CD8-positive, alpha-beta memory T cell (primary cell): ENCODE results near the gene PIK3IP1. TPM values are rescaled to one million over a fixed set of nuclear protein-coding genes. Genes with fewer than 3 reads are reported as not detected.
"Not testable (repeated sequence)": the region's sequence is repeated elsewhere in the genome, so short reads cannot be mapped to it uniquely, and the experiment has no call there.

Experiments used
- CTCF ChIA-PET: fragments of 350-600 bp; sonication (Branson Sonifier 250); formaldehyde crosslinking; loops from one replicate; lab custom pipeline; 2021; ENCODE audit warnings: antibody characterized with exemption; lab: Charles Lee
- POLR2A ChIA-PET: fragments of 350-600 bp; sonication (Branson Sonifier 250); formaldehyde crosslinking; loops from one replicate; lab custom pipeline; 2021; ENCODE audit warnings: antibody characterized with exemption; lab: Charles Lee
- DNase-seq, 5 donors: peaks; one replicate each; pipeline versions ENCODE4 v3.0.0 to v3.0.0-alpha.2; 2020 to 2022; ENCODE audit warnings: mixed read lengths in 1 of 5
- H3K27ac ChIP-seq: one replicate; pipeline ENCODE4 v1.7.0; 2013; ENCODE audit warnings: low read depth, mild to moderate bottlenecking, low read length, moderate library complexity
- H3K27me3 ChIP-seq: 2 replicates; pipeline ENCODE4 v1.7.0; 2013; ENCODE audit warnings: low read length, mild to moderate bottlenecking; ENCODE audit not compliant: insufficient read depth, poor library complexity, severe bottlenecking
- H3K36me3 ChIP-seq: 2 replicates; pipeline ENCODE4 v1.7.0; 2013; ENCODE audit warnings: mild to moderate bottlenecking, low read length, moderate library complexity; ENCODE audit not compliant: insufficient read depth
- H3K4me1 ChIP-seq: 2 replicates; pipeline ENCODE4 v1.7.0; 2013; ENCODE audit warnings: mild to moderate bottlenecking, low read length, moderate library complexity; ENCODE audit not compliant: insufficient read depth
- H3K4me3 ChIP-seq: 2 replicates; pipeline ENCODE4 v1.7.0; 2013; ENCODE audit warnings: mild to moderate bottlenecking, low read length
- H3K9me3 ChIP-seq: 2 replicates; pipeline ENCODE4 v1.7.0; 2013; ENCODE audit warnings: mild to moderate bottlenecking, low read length
- H3K27ac Mint-ChIP-seq, 8 donors: one replicate each; pipeline ENCODE4 v1.8.0; 2020 to 2021; ENCODE audit warnings: mixed read lengths in 8 of 8, mild to moderate bottlenecking in 6 of 8, inconsistent platforms in 3 of 8, moderate library complexity in 3 of 8
- H3K27me3 Mint-ChIP-seq, 2 donors: one replicate each; pipeline ENCODE4 v1.8.0; 2020 to 2021; ENCODE audit warnings: mixed read lengths in 2 of 2, mild to moderate bottlenecking in 1 of 2, moderate library complexity in 1 of 2
- H3K36me3 Mint-ChIP-seq, 3 donors: one replicate each; pipeline ENCODE4 v1.8.0; 2020 to 2021; ENCODE audit warnings: mixed read lengths in 3 of 3, inconsistent platforms in 1 of 3, mild to moderate bottlenecking in 1 of 3
- H3K4me1 Mint-ChIP-seq, 3 donors: one replicate each; pipeline ENCODE4 v1.8.0; 2020 to 2021; ENCODE audit warnings: mixed read lengths in 3 of 3, inconsistent platforms in 1 of 3, mild to moderate bottlenecking in 1 of 3
- H3K4me3 Mint-ChIP-seq, 7 donors: one replicate each; pipeline ENCODE4 v1.8.0; 2020 to 2021; ENCODE audit warnings: mixed read lengths in 7 of 7, mild to moderate bottlenecking in 6 of 7, moderate library complexity in 4 of 7, inconsistent platforms in 2 of 7
- H3K9me3 Mint-ChIP-seq, 5 donors: one replicate each; pipeline ENCODE4 v1.8.0; 2020 to 2022; ENCODE audit warnings: mixed read lengths in 5 of 5, mild to moderate bottlenecking in 3 of 5, moderate library complexity in 2 of 5, inconsistent platforms in 1 of 5
- polyA plus RNA-seq: library from polyadenylated mRNA; unstranded; fragments of 300-500 nt; fragmentation: Illumina TruSeq; gene quantifications from one replicate; pipeline ENCODE4 v1.2.3, GENCODE V29; 2021
- total RNA-seq, 2 experiments: library from RNA; stranded (reverse); gene quantifications; one replicate each; pipeline ENCODE4 v1.2.3, GENCODE V29; 2021

The PIK3IP1 gene
- total and polyA plus RNA-seq, 3 experiments from 2014 or later: 32.2 to 350 (median 35.3) TPM

DNA sequence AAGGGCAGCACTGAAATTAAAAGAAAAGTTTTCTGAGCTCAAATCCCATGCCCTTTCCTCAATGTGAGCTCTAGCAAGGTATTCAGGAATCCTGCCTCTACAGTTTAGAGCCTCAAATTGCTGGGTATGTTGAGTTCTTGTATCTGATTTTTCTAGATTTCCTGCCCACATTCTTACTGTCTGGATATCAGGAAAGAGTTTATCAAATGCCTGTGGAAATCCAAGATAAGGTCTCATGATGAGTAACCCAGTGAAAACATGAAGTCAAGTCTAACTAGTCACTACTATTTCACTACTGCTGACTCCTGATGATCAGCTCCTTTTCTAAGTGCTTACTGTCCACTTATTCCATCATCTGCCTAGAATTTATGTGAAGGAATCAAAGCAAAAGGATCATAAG is 50.4 kb downstream of the PIK3IP1 start:
- H3K9me3 Mint-ChIP-seq: no peaks in the 10 kb centered on the region
- H3K9me3 ChIP-seq: no peaks in the 10 kb centered on the region
- H3K27ac ChIP-seq: no peak overlapping the region
- no peak for DNase-seq
- no peaks in the 10 kb centered on the region for H3K27me3 Mint-ChIP-seq
- no peaks in the 10 kb centered on the region for H3K4me1 ChIP-seq
- peaks cover 0 to 14% (median 14%) of the 10 kb centered on the region in 3 donors for H3K36me3 Mint-ChIP-seq
- H3K27ac Mint-ChIP-seq: peak overlapping the region in 1 of 8 donors; percentile 12
- ChIA-PET POLR2A (no interaction called here), CTCF (interaction anchor here (0.9 to 1.4 kb wide), 3 partner anchors 9 to 18 kb away, joined by 3 read pairs; no protein-coding TSS in a partner anchor)
- no peaks in the 10 kb centered on the region for H3K27me3 ChIP-seq
- no peaks in the 10 kb centered on the region for H3K36me3 ChIP-seq
- H3K4me3 ChIP-seq: no peak overlapping the region
- H3K4me3 Mint-ChIP-seq: no peak overlapping the region
- H3K4me1 Mint-ChIP-seq: peaks cover 6 to 40% (median 34%) of the 10 kb centered on the region in 3 donors

DNA sequence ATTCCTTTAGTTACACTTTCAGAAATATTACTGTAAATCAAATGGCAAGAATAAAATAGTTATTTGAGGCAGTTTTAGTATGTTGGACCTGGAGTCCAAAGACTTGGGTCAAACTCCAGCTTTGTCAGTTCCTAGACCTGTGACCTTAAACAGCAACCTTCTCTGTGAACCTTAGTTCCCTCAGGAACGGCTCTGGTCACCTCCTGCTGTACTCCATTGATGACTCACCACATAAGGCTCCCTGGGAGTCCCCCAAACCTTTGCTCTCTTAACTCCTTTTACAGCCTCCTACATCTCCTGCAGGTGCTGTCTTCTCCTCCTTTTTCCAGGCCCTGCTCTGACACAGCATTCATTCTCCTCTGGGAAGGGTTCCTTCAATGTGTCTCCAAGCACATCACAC is 51.1 kb downstream of the PIK3IP1 start:
- Mint-ChIP-seq H3K36me3 (peaks cover 0 to 14% (median 14%) of the 10 kb centered on the region in 3 donors), H3K27ac (peak overlapping the region in 3 of 8 donors; percentile 16 to 69 (median 22)), H3K9me3 (no peaks in the 10 kb centered on the region), H3K4me3 (no peak overlapping the region), H3K4me1 (peaks cover 3 to 36% (median 30%) of the 10 kb centered on the region in 3 donors), H3K27me3 (no peaks in the 10 kb centered on the region)
- Histone ChIP-seq H3K36me3 (no peaks in the 10 kb centered on the region), H3K4me3 (no peak overlapping the region), H3K9me3 (no peaks in the 10 kb centered on the region), H3K4me1 (no peaks in the 10 kb centered on the region), H3K27me3 (no peaks in the 10 kb centered on the region), H3K27ac (no peak overlapping the region)
- DNase-seq: no peak
- CTCF ChIA-PET: interaction anchor here (0.9 kb wide), 1 partner anchor 18 kb away, joined by 3 read pairs; no protein-coding TSS in a partner anchor
- POLR2A ChIA-PET: no interaction called here

DNA sequence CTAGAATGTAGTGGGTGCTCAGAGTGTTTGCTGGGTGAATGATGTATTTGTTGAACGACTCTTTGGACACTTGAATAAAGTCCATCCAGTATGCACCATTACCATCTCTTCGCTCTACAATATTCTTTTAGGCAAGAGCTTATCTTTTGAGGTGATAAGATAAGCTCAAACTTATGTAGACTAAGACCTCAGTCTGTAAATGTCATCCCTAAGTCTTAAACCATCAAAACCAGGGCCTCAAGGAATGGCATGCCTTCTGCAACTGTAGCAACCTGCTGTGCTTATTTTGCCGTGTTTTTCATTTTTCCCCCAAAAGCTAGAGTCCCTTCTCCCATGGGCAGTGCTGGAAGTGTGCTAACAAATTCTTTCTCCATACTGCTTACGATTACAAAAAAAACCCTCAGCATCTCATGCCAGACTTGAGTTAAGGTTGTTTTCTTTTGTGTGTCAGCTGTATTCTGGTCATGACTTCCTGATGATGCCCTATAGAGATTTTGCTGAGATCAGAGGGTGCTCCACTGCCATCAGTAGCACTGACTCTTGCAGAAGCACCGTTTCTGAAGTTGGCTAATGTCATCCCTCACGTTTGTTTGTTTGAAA is 52.4 kb downstream of the PIK3IP1 start:
- H3K36me3 ChIP-seq: no peaks in the 10 kb centered on the region
- Mint-ChIP-seq H3K36me3 (peaks cover 0 to 16% (median 15%) of the 10 kb centered on the region in 3 donors), H3K27me3 (no peaks in the 10 kb centered on the region), H3K4me3 (no peak overlapping the region), H3K27ac (peak overlapping the region in 2 of 8 donors; percentile 39 to 68), H3K9me3 (no peaks in the 10 kb centered on the region), H3K4me1 (peaks cover 2 to 39% (median 24%) of the 10 kb centered on the region in 3 donors)
- no peaks in the 10 kb centered on the region for H3K27me3 ChIP-seq
- DNase-seq: no peak
- no peak overlapping the region for H3K4me3 ChIP-seq
- H3K9me3 ChIP-seq: no peaks in the 10 kb centered on the region
- H3K4me1 ChIP-seq: no peaks in the 10 kb centered on the region
- no peak overlapping the region for H3K27ac ChIP-seq
- ChIA-PET POLR2A (no interaction called here), CTCF (interaction anchor here (0.8 to 1.6 kb wide), 2 partner anchors 28 to 32 kb away, joined by 3 read pairs; partner anchors contain the start of gene LIMK2)

GRCh38 chr22:31238057-31238456 is 54.2 kb downstream of the PIK3IP1 start:
- Mint-ChIP-seq H3K4me1 (peaks cover 5 to 35% (median 10%) of the 10 kb centered on the region in 3 donors), H3K4me3 (no peak overlapping the region), H3K27me3 (no peaks in the 10 kb centered on the region), H3K9me3 (no peaks in the 10 kb centered on the region), H3K27ac (peak overlapping the region in 1 of 8 donors; percentile 64), H3K36me3 (peaks cover 0 to 19% (median 18%) of the 10 kb centered on the region in 3 donors)
- DNase-seq: no peak
- no peaks in the 10 kb centered on the region for H3K27me3 ChIP-seq
- ChIA-PET POLR2A (no interaction called here), CTCF (no interaction called here)
- peaks cover under 1% of the 10 kb centered on the region for H3K4me1 ChIP-seq
- H3K9me3 ChIP-seq: no peaks in the 10 kb centered on the region
- H3K4me3 ChIP-seq: no peak overlapping the region
- H3K36me3 ChIP-seq: peaks cover under 1% of the 10 kb centered on the region
- no peak overlapping the region for H3K27ac ChIP-seq

GRCh38 chr22:31236044-31236443 is 56.2 kb downstream of the PIK3IP1 start:
- Mint-ChIP-seq H3K27ac (peak overlapping the region in 2 of 8 donors; percentile 51 to 93), H3K4me1 (peaks cover 10 to 28% (median 14%) of the 10 kb centered on the region in 3 donors), H3K36me3 (peaks cover 0 to 16% (median 12%) of the 10 kb centered on the region in 3 donors)
- H3K9me3 ChIP-seq, CTCF ChIA-PET, H3K4me3 Mint-ChIP-seq, DNase-seq, H3K27me3 ChIP-seq, POLR2A ChIA-PET, H3K27ac ChIP-seq, H3K36me3 ChIP-seq, H3K9me3 Mint-ChIP-seq, H3K27me3 Mint-ChIP-seq, H3K4me3 ChIP-seq, H3K4me1 ChIP-seq: not testable (repeated sequence)

GRCh38 chr22:31235081-31235480 is 57.2 kb downstream of the PIK3IP1 start:
- H3K36me3 Mint-ChIP-seq: peaks cover 0 to 14% (median 10%) of the 10 kb centered on the region in 3 donors
- H3K9me3 Mint-ChIP-seq: no peaks in the 10 kb centered on the region
- H3K4me1 Mint-ChIP-seq: peaks cover 17 to 36% (median 23%) of the 10 kb centered on the region in 3 donors
- peak overlapping the region in 4 of 8 donors; percentile 13 to 93 (median 63) for H3K27ac Mint-ChIP-seq
- no peak for DNase-seq
- Histone ChIP-seq H3K4me1 (peaks cover 19% of the 10 kb centered on the region), H3K27me3 (no peaks in the 10 kb centered on the region), H3K27ac (no peak overlapping the region), H3K36me3 (peaks cover 4% of the 10 kb centered on the region), H3K4me3 (no peak overlapping the region), H3K9me3 (no peaks in the 10 kb centered on the region)
- ChIA-PET POLR2A (no interaction called here), CTCF (interaction anchor here (0.8 kb wide), 1 partner anchor 75 kb away, joined by 3 read pairs; the partner anchor contains the start of gene RNF185)
- no peak overlapping the region for H3K4me3 Mint-ChIP-seq
- H3K27me3 Mint-ChIP-seq: no peaks in the 10 kb centered on the region

GRCh38 chr22:31233001-31233400 is 59.3 kb downstream of the PIK3IP1 start:
- Histone ChIP-seq H3K9me3 (no peaks in the 10 kb centered on the region), H3K36me3 (peaks cover 4% of the 10 kb centered on the region), H3K4me3 (no peak overlapping the region), H3K27me3 (no peaks in the 10 kb centered on the region), H3K4me1 (peaks cover 31% of the 10 kb centered on the region), H3K27ac (no peak overlapping the region)
- Mint-ChIP-seq H3K36me3 (peaks cover 0 to 15% (median 7%) of the 10 kb centered on the region in 3 donors), H3K4me3 (no peak overlapping the region), H3K9me3 (no peaks in the 10 kb centered on the region), H3K27ac (no peak overlapping the region), H3K27me3 (no peaks in the 10 kb centered on the region), H3K4me1 (peaks cover 29 to 39% (median 32%) of the 10 kb centered on the region in 3 donors)
- DNase-seq: no peak
- CTCF ChIA-PET: interaction anchor here (1.0 to 6.0 kb wide), 6 partner anchors 9 to 125 kb away, joined by 3 to 39 read pairs (median 4); partner anchors contain the start of genes LIMK2 and SELENOM
- POLR2A ChIA-PET: no interaction called here
